Large intestine (tissue), 3 donors: ENCODE measurements around the gene CCZ1B. TPM values are rescaled to one million over a fixed set of nuclear protein-coding genes. Genes with fewer than 3 reads are reported as not detected.
"Not testable (repeated sequence)": the region's sequence is repeated elsewhere in the genome, so short reads cannot be mapped to it uniquely, and the experiment has no call there.

Experiments used
- DNase-seq, 2 donors: peaks; one replicate each; pipeline versions ENCODE4 v3.0.0 to v3.0.0-alpha.2; 2013
- H3K27ac ChIP-seq: one replicate; pipeline ENCODE4 v1.5.1; 2013; ENCODE audit warnings: low read length
- H3K27me3 ChIP-seq: 2 replicates; pipeline ENCODE4 v1.6.1; 2013; ENCODE audit warnings: low read length; ENCODE audit not compliant: control insufficient read depth, insufficient read depth
- H3K36me3 ChIP-seq: 2 replicates; pipeline ENCODE4 v1.6.1; 2013; ENCODE audit warnings: low read length; ENCODE audit not compliant: control insufficient read depth, insufficient read depth
- H3K4me1 ChIP-seq: one replicate; pipeline ENCODE4 v1.6.1; 2013; ENCODE audit warnings: low read length; ENCODE audit not compliant: control insufficient read depth, insufficient read depth
- H3K4me3 ChIP-seq: one replicate; pipeline ENCODE4 v1.5.1; 2013; ENCODE audit warnings: low read length
- H3K9me3 ChIP-seq: one replicate; pipeline ENCODE4 v1.6.1; 2013; ENCODE audit warnings: mild to moderate bottlenecking, low read depth, low read length, moderate library complexity; ENCODE audit not compliant: control insufficient read depth
- WGBS: methylation state at CpG from one replicate; pipeline ENCODE4 v1.1.5; 2013; ENCODE audit warnings: low lambda C conversion rate; ENCODE audit not compliant: insufficient coverage; 5-methylcytosine and 5-hydroxymethylcytosine counted together
- polyA plus RNA-seq: library from polyadenylated mRNA; unstranded; fragments of 120-200 nt; gene quantifications from one replicate; pipeline ENCODE4 v1.2.1, GENCODE V29; 2013

Gene CCZ1B
- polyA plus RNA-seq, 1 donor = 50.5 TPM

GRCh38 chr7:6854747-6855562, 28.9 kb upstream of the CCZ1B start:
- DNase-seq = peak; percentile 16 to 46
- peak overlapping the region; percentile 51 for H3K4me3 ChIP-seq

DNA sequence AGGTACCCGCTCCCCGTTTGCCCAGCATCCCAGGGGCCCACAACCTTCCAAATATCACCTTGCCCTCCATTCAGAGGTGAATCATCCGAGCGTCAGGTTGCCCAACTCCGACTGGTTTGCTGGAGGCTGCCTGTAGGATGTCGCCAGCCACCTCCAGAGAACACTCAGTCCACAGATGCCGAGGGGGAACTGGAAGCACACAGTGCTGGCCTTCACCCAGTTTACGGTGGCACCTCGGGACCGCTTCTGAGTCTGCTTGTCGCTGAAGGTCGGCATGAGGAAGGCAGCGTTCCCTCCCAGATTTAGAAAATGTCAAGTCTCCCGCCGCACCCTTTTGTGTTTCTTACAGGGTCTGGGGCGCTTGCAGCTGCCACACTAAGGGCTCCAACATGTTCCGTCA, 27.6 kb upstream of the CCZ1B start:
- DNase-seq, H3K27me3 ChIP-seq, H3K36me3 ChIP-seq, H3K4me1 ChIP-seq, H3K9me3 ChIP-seq, H3K27ac ChIP-seq, H3K4me3 ChIP-seq: not testable (repeated sequence)
- WGBS = no CpG with 5 or more reads among the region's 17 CpGs

More at GRCh38 chr7:6854747-6855562, 28.9 kb upstream of the CCZ1B start:
- not testable (repeated sequence) for H3K27ac ChIP-seq, H3K27me3 ChIP-seq, H3K9me3 ChIP-seq, H3K36me3 ChIP-seq, H3K4me1 ChIP-seq
- WGBS = no CpG with 5 or more reads among the region's 71 CpGs

- H3K27ac ChIP-seq, H3K4me3 ChIP-seq, H3K9me3 ChIP-seq, H3K4me1 ChIP-seq, DNase-seq, H3K36me3 ChIP-seq, H3K27me3 ChIP-seq: not testable (repeated sequence)
- WGBS = 60% methylated on average over 1 of the region's 6 CpGs
These were observed 23.1 kb upstream of the CCZ1B start for GRCh38 chr7:6849127-6849526.

- H3K4me1 ChIP-seq, DNase-seq, H3K27me3 ChIP-seq, H3K27ac ChIP-seq, H3K9me3 ChIP-seq, H3K4me3 ChIP-seq, H3K36me3 ChIP-seq: not testable (repeated sequence)
- no CpG with 5 or more reads among the region's 18 CpGs for WGBS
These were observed 21.7 kb upstream of the CCZ1B start for GRCh38 chr7:6847751-6848150.

GRCh38 chr7:6845971-6846449, 19.9 kb upstream of the CCZ1B start:
- not testable (repeated sequence) for H3K27ac ChIP-seq, DNase-seq, H3K9me3 ChIP-seq, H3K27me3 ChIP-seq, H3K4me3 ChIP-seq, H3K36me3 ChIP-seq, H3K4me1 ChIP-seq
- WGBS = no CpG with 5 or more reads among the region's 16 CpGs

- H3K4me1 ChIP-seq, H3K36me3 ChIP-seq, H3K9me3 ChIP-seq, H3K27me3 ChIP-seq, H3K27ac ChIP-seq, H3K4me3 ChIP-seq: not testable (repeated sequence)
- DNase-seq = peak in 1 of 2 donors; percentile 17
- no CpG with 5 or more reads among the region's 6 CpGs for WGBS
These were observed 17.6 kb upstream of the CCZ1B start for GRCh38 chr7:6843654-6844053.

GRCh38 chr7:6843092-6843491, 17.0 kb upstream of the CCZ1B start:
- H3K36me3 ChIP-seq, H3K27me3 ChIP-seq, H3K4me1 ChIP-seq, H3K4me3 ChIP-seq, DNase-seq, H3K27ac ChIP-seq, H3K9me3 ChIP-seq: not testable (repeated sequence)
- WGBS = no CpG with 5 or more reads among the region's 5 CpGs

DNA sequence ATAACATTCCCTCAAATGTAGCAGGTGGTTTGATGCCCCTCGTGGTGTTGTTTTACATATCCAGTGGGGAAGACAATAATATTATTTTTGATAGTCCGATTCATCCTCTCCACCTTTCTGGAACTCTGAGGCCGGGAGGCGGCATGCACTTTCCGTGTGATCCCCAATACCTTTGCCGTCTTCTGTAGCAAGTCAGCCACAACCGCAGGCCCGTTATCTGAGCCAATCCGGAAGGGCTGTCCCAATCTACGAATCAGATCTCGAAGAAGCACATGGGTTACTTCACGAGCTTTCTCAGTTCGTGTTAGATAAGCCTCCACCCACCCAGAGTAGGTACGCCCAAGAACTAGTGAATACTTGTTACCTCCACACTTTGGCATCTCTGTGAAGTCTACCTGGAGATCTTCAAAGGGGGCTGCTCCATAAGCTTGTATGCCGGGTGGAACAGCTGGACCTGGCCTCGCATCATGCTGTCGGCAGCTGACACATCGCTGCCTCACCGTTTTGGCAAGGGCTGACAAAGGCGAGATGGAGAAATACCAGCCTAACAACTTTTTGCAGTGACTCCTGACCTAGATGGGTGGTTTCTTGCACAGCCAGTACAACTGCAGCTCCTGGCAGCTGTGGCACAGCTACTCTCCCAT, 16.3 kb upstream of the CCZ1B start:
- not testable (repeated sequence) for H3K36me3 ChIP-seq, H3K27ac ChIP-seq, H3K4me3 ChIP-seq, DNase-seq, H3K27me3 ChIP-seq, H3K9me3 ChIP-seq, H3K4me1 ChIP-seq
- 100% methylated on average over 1 of the region's 20 CpGs for WGBS

- H3K4me3 ChIP-seq, H3K4me1 ChIP-seq, H3K27ac ChIP-seq, H3K27me3 ChIP-seq, H3K36me3 ChIP-seq, DNase-seq, H3K9me3 ChIP-seq: not testable (repeated sequence)
- 100% methylated on average over 1 of the region's 10 CpGs for WGBS
These were observed 11.0 kb upstream of the CCZ1B start for GRCh38 chr7:6837081-6837480.

GRCh38 chr7:6835521-6835920, 9.4 kb upstream of the CCZ1B start:
- not testable (repeated sequence) for H3K27ac ChIP-seq, H3K9me3 ChIP-seq, H3K27me3 ChIP-seq, H3K4me3 ChIP-seq, DNase-seq, H3K36me3 ChIP-seq, H3K4me1 ChIP-seq
- 86% methylated on average over 1 of the region's 3 CpGs for WGBS

GRCh38 chr7:6833636-6834035, 7.6 kb upstream of the CCZ1B start:
- no CpG with 5 or more reads among the region's 6 CpGs for WGBS
- DNase-seq = no peak
- H3K9me3 ChIP-seq = no peaks in the 10 kb centered on the region
- no peak overlapping the region for H3K27ac ChIP-seq
- no peak overlapping the region for H3K4me3 ChIP-seq
- no peaks in the 10 kb centered on the region for H3K27me3 ChIP-seq
- H3K4me1 ChIP-seq = no peaks in the 10 kb centered on the region
- H3K36me3 ChIP-seq = no peaks in the 10 kb centered on the region
